GM12874 (cell line): ENCODE measurements around the gene TNRC18.

Source experiments
- TF ChIP-seq, protein P1 (sequence below): IDR thresholded peaks from 2 replicates; pipeline ENCODE4 v1.5.1; 2011; ENCODE audit warnings: low read depth, mild to moderate bottlenecking, control low read depth, low read length, moderate library complexity; ENCODE audit not compliant: insufficient read depth

Gene TNRC18

DNA sequence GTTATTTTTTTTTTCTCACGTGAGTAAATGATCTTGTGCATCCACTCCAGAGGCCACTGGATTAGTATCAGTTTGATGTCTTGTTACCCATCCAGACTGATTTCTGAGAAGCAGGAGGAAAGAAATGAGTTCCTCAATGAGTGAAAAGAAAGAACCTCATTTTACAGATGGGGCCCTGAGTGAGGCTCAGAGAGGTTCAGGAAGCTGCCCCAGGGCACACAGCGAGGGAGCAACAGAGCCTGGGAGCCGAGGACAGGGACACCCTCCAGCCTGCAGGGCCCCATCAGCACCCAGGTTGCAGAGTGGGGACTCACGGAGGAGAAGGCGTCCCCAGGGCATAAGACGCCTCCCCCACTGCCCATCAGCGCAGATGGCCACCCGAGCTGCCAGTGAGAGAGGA, 30.9 kb upstream of the TNRC18 start:
- TF ChIP-seq, protein P1, sequence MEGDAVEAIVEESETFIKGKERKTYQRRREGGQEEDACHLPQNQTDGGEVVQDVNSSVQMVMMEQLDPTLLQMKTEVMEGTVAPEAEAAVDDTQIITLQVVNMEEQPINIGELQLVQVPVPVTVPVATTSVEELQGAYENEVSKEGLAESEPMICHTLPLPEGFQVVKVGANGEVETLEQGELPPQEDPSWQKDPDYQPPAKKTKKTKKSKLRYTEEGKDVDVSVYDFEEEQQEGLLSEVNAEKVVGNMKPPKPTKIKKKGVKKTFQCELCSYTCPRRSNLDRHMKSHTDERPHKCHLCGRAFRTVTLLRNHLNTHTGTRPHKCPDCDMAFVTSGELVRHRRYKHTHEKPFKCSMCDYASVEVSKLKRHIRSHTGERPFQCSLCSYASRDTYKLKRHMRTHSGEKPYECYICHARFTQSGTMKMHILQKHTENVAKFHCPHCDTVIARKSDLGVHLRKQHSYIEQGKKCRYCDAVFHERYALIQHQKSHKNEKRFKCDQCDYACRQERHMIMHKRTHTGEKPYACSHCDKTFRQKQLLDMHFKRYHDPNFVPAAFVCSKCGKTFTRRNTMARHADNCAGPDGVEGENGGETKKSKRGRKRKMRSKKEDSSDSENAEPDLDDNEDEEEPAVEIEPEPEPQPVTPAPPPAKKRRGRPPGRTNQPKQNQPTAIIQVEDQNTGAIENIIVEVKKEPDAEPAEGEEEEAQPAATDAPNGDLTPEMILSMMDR = no peak

DNA sequence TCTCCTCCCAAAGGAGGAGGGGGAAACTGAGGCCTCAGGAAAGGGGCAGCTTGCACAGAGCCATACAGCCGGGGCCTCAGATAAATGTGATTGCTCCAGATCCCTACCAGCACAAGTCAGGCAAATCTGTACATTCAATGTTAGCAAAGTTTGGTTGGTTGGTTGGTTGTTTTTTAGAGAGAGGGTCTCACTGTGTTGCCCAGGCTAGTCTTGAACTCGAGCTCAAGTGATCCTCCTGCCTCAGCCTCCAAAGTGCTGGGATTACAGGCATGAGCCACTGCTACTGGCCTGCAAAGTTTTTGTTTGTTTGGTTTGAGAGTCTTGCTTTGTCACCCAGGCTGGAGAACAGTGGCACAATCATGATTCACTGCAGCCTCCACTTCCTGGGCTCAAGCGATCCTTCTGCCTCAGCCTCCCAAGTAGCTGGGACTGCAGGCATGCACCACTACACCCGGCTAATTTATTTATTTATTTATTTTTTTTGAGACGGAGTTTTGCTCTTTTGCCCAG, 30.0 kb upstream of the TNRC18 start:
- TF ChIP-seq, protein P1 = no peak

DNA sequence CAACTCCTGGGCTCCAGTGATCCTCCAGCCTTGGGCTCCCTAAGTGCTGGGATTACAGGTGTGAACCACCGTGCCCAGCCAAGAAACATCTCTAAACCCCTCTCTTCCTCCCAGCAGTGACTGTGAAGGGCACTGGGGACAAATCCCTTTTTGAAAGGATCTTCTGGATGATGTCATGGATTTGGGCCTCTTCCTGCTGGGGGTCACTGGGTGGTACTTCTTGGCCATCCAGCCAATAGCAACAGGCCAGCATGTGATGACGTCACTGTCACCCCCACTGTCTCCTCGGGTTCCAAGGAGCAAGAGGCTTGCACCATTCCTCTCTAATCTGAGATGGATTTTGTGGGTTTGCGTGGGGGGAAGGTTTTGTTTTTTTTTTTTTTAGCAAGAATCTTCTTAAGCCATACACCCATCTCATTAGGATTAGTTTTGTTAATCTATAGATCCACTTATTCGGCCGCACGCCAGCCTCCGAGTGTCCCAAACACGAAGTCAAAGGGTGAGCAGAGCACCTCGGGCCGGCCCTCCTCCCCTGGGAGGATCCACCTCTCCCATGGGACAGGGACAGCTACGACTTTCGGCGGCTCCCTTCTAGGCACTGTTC, 29.4 kb upstream of the TNRC18 start:
- TF ChIP-seq, protein P1 = no peak

DNA sequence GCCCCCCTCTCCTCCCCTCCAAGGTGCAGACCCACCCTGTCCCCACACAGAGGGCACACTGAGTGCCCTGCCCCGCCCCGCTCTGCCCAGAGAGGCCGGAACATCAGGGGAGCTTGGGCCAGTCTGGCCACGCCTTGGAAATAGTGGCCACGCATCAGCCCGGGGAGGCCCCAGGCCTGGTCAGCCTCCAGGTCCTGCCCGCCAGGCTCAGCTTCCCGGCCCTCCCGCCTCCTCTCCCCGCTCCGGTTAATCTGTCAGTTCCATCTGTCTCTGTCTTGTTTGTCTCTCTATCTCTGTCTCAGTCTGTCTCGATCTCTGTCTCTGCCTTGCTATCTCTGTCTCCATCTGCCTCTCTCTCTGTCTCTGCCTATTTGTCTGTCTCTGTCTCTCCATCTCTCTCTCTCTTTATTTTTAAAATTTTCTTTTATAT, 28.9 kb upstream of the TNRC18 start:
- TF ChIP-seq, protein P1 = no peak

DNA sequence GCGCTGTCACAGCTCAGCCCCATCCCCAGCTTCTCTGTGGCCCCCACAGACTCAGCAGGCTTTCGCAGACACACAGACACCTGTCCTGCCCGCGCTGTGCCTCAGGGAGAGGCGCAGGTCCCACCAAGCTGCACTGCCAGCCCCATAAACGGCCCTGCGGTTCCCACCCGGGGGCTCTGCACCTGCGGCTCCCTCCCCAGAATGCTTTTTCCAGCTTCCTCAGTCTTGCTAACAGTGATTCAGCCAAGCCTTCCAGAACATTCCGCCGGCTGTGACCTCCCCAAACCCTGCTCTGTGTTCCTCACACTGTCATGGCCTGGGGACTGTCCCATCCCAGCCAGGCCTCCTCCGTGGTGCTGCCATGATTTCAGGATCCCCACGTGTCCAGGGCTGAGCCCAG, 27.8 kb upstream of the TNRC18 start:
- TF ChIP-seq, protein P1 = no peak

DNA sequence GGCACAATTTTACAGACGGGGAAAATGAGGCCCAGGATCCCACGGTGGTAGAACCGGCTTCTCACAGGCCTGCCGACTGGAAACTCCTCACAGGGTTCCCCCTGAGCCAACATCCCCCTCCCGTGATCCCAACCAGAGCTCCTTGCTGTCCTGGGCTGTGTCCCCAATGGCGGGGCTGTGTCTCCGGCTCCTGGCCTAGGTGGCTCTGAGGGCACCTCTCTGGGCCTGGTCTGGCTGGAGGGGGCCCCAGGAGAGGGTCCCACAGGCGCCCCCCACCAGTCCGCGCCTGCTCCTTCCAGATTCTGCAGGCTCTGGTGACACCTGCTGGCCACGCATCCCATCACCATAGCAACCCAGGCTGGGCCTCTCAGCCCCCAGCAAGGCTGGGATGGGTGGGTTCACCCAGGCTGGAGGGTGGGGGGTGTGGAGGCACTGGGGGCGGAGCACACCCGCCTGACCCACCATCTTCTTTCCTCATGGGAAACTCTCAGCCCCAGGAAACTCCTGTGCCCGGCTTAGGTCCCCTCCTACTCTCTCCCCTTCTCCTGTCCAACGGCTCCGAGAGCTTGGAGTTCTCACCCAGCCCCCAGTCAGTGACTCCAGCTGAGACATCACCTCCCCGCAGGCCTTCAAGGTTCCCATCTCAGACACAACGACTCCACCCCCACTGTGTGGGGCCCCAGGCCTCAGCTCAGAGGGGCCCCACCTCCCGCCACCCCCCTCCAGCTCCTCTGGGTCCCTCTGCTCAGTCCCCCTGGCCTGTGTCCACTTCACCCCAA, 27.1 kb upstream of the TNRC18 start:
- TF ChIP-seq, protein P1 = peak; percentile 64

DNA sequence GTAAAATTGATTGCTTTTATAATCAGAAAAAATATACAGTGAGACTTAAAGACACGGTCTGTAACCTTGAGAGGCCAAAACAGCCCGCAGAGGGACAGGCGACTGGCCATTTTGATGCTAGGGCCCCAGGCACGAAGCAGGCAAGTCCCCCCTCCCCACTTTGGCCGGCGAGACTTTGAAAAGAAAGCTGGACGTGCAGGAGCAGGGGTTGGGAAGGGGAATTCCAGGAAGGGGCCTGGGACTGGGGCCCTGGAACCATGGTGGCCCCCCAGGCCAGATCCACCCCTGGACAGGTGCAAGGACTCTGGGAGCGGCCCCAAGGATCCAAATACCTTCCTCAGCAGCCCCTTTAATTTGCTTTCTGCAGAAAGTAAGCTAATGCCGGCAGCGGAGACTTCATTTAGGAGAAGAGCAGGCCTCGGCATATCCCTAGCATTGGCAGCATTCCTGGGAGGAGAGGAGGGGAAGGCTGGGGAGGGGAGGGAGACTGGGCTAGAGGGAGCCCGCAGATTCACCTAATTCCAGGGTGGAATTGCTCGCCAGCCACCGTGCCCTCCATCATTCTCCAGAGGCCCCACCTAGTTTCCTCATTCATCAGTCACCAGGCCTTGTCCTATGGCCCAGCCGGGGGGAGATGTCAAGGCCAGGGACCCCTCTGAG, 24.9 kb upstream of the TNRC18 start:
- TF ChIP-seq, protein P1 = no peak
